DOHH2 (cell line): Measurements from ENCODE around the gene APOD.

Experiments
- CTCF ChIP-seq: fragments of 200-600 bp; sonication (generic); IDR thresholded peaks from one replicate; pipeline ENCODE4 v1.5.1; 2014; ENCODE audit warnings: antibody characterized with exemption, mild to moderate bottlenecking, low read depth, low read length; ENCODE audit not compliant: poor library complexity, severe bottlenecking
- EZH2phosphoT487 ChIP-seq: fragments of 200-600 bp; sonication (generic); IDR thresholded peaks from 2 replicates; pipeline ENCODE4 v1.6.1; 2017; ENCODE audit warnings: borderline replicate concordance, mild to moderate bottlenecking, antibody characterized with exemption, low read length, moderate library complexity, mixed read lengths

DNA sequence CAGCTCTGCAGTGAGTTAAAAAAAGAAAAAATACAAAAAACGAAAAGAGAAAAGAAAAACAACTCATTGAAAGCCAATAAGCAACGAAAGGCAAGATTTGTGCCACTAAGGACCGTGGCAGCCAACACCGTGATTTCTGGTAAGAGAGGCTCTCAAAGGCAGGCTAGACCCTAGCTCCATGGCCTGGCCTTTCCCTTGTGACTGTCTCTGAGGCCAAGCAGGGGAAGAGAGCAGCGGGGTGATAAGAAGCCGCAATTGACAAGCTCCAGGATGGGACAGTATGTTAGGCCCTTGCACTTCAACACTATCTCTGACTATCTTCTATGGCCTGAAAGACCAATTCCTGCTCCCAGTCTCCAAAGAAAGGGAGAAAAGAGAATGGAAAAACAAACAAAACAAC is 12.4 kb downstream of the APOD start:
- no peak for TF ChIP-seq CTCF
- no peak for TF ChIP-seq EZH2phosphoT487
